Loucy (cell line): ENCODE results near the gene DNAAF8.

ENCODE experiments used
- CTCF ChIP-seq: fragments of 200-600 bp; sonication (generic); conservative IDR thresholded peaks from 2 replicates; pipeline ENCODE4 v1.5.1; 2014; ENCODE audit warnings: mild to moderate bottlenecking, antibody characterized with exemption, low read length
- EZH2phosphoT487 ChIP-seq: fragments of 200-600 bp; IDR thresholded peaks from 2 replicates; pipeline ENCODE4 v1.6.1; 2018; ENCODE audit warnings: antibody characterized with exemption, mild to moderate bottlenecking, moderate library complexity, borderline replicate concordance

- TF ChIP-seq CTCF, result no peak
- TF ChIP-seq EZH2phosphoT487, result no peak
Observed at GRCh38 chr16:4688674-4689045, 45.7 kb upstream of the DNAAF8 start.
